Measurements from ENCODE around the gene PWWP2B.

DNA sequence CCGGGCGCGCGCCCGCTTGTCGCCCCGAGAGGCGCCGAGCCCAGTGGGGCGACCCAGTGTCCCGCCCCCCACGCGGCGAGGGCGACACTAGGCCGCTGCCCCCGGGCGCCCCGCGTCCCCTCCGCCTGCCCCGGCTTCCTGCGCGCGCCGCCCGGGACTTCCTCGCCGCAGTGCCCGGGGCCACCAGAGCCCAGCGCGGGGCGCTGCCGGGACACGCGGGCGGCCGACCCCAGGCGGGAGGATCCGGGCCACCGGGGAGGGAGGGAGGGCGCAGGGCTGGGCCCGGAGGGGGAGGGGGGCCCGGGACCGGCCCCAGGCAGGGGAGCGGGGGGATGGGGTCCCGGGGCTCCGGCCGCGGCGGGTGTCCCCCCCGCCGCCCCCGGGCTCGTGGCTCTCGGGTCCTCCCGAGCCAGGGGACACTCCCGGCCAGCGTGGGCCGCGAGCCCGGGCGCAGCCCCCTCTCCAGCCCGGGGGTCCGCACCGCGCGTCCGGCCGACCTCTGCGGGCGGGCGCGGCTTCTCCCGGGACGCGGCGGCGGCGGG is 435 bp upstream of the PWWP2B start:
- TF ChIP-seq CTCF (IDR thresholded peaks at IDR 0.05) (peak in 3 of 5 experiments; percentile 21 to 52 (median 32)), POLR2A (IDR thresholded peaks at IDR 0.05) (no peak), POLR2AphosphoS5 (IDR thresholded peaks at IDR 0.05) (no peak), EP300 (IDR thresholded peaks at IDR 0.05; ENCODE audit: low read depth) (no peak)
